Prostate gland (tissue), 2 donors: ENCODE results near the gene PLPPR2.
"Not testable (repeated sequence)": the region's sequence is repeated elsewhere in the genome, so short reads cannot be mapped to it uniquely, and the experiment has no call there.

ENCODE experiments used
- POLR2A ChIP-seq: fragments of 450-650 bp; IDR thresholded peaks from one replicate; pipeline ENCODE4 v1.6.1; 2016; ENCODE audit warnings: antibody characterized with exemption, mild to moderate bottlenecking
- TF ChIP-seq, protein P1 (sequence below), 4 experiments: fragments of 200-600 bp in 2 of 4; fragments of 450-650 bp in 2 of 4; sonication (generic) in 2 of 4; IDR thresholded peaks; 1 replicate in 3 of 4; 2 replicates in 1 of 4; pipeline ENCODE4 v1.5.1; 2016 to 2019; ENCODE audit warnings: antibody characterized with exemption in 4 of 4, mild to moderate bottlenecking in 2 of 4, moderate library complexity in 2 of 4

- TF ChIP-seq, protein P1, sequence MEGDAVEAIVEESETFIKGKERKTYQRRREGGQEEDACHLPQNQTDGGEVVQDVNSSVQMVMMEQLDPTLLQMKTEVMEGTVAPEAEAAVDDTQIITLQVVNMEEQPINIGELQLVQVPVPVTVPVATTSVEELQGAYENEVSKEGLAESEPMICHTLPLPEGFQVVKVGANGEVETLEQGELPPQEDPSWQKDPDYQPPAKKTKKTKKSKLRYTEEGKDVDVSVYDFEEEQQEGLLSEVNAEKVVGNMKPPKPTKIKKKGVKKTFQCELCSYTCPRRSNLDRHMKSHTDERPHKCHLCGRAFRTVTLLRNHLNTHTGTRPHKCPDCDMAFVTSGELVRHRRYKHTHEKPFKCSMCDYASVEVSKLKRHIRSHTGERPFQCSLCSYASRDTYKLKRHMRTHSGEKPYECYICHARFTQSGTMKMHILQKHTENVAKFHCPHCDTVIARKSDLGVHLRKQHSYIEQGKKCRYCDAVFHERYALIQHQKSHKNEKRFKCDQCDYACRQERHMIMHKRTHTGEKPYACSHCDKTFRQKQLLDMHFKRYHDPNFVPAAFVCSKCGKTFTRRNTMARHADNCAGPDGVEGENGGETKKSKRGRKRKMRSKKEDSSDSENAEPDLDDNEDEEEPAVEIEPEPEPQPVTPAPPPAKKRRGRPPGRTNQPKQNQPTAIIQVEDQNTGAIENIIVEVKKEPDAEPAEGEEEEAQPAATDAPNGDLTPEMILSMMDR (IDR thresholded peaks at IDR 0.05) = not testable (repeated sequence)
- TF ChIP-seq POLR2A = not testable (repeated sequence)
These were observed 34.8 kb upstream of the PLPPR2 start for GRCh38 chr19:11320278-11320995.
